ENCODE results near the gene DDR2.

The DDR2 gene

GRCh38 chr1:162631546-162632191, 595 bp upstream of the DDR2 start:
- DNase-seq: no peak

DNA sequence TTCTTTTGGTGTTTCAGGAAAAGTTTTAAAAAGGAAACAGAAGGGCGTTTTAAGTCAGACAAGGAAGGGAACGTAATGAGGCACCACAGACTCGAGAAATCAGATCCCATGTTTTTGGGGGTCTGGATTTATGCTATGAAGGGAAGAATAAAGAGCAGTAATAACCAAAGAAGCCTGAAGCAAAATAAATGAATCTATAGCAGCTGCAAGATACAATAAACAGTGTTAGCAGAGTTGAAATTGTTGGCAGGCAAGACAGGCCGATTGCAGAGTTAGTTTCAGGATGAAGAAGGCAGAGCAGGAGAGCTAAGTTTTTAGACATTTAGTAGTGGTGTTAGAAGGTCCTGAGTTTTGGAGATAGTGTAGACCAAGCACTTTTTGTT, 425 bp downstream of the DDR2 start:
- no peak for DNase-seq

DNA sequence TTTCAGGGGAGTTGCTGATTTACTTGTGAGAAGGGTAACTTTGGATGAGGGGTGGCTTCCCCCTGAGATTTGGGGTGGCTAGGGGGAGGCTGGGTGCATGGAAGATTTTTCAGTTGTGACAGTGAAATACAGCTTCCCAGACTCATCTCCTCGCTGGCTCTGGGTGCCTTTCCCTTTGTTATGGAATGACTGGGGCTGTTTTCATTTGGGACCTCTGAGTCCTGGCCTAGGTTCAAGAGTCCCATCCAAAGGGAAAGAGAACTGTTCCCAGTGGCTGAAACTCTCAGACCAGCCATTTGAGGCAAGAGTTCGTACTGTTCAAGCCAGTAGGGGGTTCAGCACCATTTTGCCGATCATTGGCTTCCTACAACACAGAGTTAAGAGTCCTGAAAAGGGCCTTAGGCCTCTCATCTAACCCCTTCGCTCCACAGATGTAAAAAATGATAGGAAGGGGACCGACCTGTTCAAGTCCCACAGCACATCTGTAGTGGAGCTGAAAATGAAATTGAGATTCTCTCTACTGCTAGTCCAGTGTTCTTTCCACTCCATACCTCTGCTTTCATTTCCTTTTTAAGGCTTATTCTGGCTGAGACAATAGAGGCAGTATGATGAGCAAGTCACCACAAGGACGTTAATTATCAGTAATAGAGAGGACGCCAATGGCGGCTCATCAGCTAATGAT, 958 bp downstream of the DDR2 start:
- DNase-seq: no peak

GRCh38 chr1:162635418-162635817, 3.2 kb downstream of the DDR2 start:
- DNase-seq: no peak

GRCh38 chr1:162639718-162640117, 7.5 kb downstream of the DDR2 start:
- no peak for DNase-seq

GRCh38 chr1:162641114-162641513, 8.8 kb downstream of the DDR2 start:
- DNase-seq: no peak

DNA sequence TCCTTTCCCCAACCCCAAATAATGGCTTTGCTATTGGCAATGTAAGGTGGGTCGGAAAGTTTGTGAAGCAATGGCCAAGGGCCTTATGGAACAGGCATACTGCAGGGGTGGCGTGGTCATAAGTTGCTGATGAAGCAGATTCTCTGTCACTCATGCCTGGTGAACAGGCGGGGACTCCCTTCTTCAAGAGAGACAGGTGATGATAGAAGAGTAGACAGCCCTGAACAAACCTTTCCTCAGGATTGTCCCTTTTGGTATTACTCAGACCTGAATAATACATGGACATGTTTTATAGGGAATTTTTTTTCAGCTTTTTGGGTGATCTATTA, 12.7 kb downstream of the DDR2 start:
- no peak for DNase-seq

- DNase-seq: no peak
Measured at GRCh38 chr1:162645666-162646065, 13.4 kb downstream of the DDR2 start.

- no peak for DNase-seq
Measured at GRCh38 chr1:162649583-162649982, 17.3 kb downstream of the DDR2 start.

GRCh38 chr1:162654915-162655620, 22.8 kb downstream of the DDR2 start:
- no peak for DNase-seq

GRCh38 chr1:162656266-162656665, 24.0 kb downstream of the DDR2 start:
- DNase-seq: no peak

- DNase-seq: no peak
Measured at GRCh38 chr1:162660574-162660973, 28.3 kb downstream of the DDR2 start.

DNA sequence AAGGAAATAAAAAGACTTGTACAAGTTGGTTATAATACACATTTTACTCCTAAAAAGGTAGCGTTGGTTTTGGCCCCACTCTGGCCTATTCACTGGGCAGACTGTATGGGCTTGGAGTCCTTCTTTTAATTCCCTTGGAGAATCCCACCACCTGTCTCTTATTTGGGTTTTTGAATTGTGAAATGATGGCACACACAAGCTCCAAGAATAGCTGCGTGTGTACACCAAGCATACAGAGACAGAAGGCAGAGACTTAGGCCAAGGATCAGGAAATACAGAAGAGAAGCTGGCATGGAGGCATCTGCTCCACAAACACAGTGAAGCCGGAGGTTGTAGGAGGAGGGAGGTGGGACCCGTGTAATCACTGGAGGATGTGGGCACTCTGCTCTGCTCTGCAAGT, 29.1 kb downstream of the DDR2 start:
- DNase-seq: no peak

GRCh38 chr1:162662013-162662412, 29.7 kb downstream of the DDR2 start:
- no peak for DNase-seq

GRCh38 chr1:162663086-162663485, 30.8 kb downstream of the DDR2 start:
- DNase-seq: no peak

GRCh38 chr1:162663589-162664106, 31.4 kb downstream of the DDR2 start:
- DNase-seq: no peak

- DNase-seq: no peak
Measured at GRCh38 chr1:162666006-162666645, 33.9 kb downstream of the DDR2 start.

DNA sequence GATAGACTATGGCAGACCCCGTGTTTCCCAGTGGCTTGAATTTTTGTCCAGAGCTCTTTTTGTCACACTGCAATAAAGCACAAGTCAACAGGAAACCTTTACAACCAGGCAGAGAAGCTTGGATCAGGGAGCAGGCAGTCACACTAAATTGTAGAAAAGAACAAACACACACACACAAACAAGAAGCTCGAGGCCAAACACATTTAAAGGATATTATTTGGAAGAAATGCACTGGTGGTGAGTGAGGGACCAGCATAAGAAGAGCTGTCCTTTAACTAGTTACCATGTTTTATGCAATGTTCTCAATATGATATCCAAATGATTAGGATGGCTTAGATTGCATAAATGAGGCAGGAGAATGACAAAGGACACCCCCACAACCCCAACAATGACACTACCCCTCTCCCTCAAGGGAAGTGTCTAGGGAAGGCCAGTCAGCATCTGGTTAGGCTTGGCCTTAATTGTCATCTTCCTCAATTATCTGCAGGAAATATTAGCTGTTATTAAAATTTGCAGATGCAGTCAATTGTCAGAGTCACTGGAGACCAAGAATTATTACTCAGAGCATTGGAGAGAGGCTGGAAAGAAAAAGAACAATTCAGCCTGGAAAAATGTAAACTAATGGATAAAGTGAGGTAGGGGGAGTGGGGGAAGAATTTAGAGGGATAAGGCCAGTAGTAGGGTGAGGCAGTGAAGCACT, 35.3 kb downstream of the DDR2 start:
- no peak for DNase-seq

GRCh38 chr1:162670928-162671663, 38.8 kb downstream of the DDR2 start:
- no peak for DNase-seq

DNA sequence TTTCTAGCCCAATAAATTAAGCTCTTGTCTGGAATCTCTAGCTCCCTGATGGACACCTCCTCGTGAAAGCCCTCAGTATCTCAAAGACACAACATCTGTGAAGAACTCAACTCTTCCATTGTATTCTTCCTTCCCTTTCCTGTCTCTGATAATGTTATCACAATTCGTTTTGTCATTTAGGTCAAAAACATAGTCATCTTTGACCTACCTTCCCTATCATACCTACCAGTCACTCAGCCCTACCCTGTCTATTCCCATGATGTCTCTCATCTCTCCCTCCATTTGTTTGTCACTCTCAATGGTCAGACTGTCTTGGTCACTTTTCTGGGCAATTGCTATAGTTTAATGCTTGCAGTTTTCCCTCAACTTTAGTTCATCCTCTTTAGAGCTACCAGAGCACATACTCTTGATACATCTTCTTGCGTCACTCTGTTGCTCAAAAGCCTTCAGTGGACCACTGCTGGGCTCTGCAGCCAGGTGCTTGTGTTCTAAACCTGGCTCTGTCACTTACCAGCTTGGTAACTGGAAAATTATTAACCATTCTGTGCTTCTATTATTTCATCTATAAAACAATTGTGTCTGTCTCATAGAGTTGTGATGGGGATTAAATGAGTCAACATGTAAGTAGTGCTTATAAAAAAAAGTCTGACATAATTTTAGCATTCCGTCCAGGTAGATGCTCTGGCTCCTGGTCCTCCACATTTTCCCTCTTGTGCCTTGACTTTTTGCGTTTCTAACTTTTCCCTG, 39.6 kb downstream of the DDR2 start:
- no peak for DNase-seq

GRCh38 chr1:162672622-162673260, 40.5 kb downstream of the DDR2 start:
- DNase-seq: no peak

All from stimulated activated CD4-positive, alpha-beta T cell treated with anti-CD3 and anti-CD28 coated beads, Interleukin-4, amount 100 ng/mL, for 1 hour (primary cell).